Thyroid gland (tissue), 4 donors: Measurements from ENCODE around the gene ME3. TPM values are rescaled to one million over a fixed set of nuclear protein-coding genes. Genes with fewer than 3 reads are reported as not detected.

Experiments used
- DNase-seq, 2 donors: peaks; one replicate each; pipeline ENCODE4 v3.0.0-alpha.2; 2019
- H3K27ac ChIP-seq, 3 donors: fragments of 200-600 bp; sonication (generic); 1 replicate in 2 of 3; 2 replicates in 1 of 3; pipeline ENCODE4 v1.5.1; 2016 to 2019; ENCODE audit warnings: mild to moderate bottlenecking in 1 of 3, moderate library complexity in 1 of 3
- H3K27me3 ChIP-seq: fragments of 200-600 bp; sonication (generic); one replicate; pipeline ENCODE4 v1.5.1; 2019
- H3K36me3 ChIP-seq, 2 donors: fragments of 200-600 bp; sonication (generic); one replicate each; pipeline ENCODE4 v1.5.1; 2016 to 2019
- H3K4me1 ChIP-seq, 2 donors: fragments of 200-600 bp; sonication (generic); one replicate each; pipeline ENCODE4 v1.5.1; 2017 to 2019
- H3K4me3 ChIP-seq, 3 donors: fragments of 200-600 bp; sonication (generic); replicated peaks in 1 of 3; 1 replicate in 2 of 3; 2 replicates in 1 of 3; pipeline ENCODE4 v1.5.1; 2016; ENCODE audit warnings: mild to moderate bottlenecking in 1 of 3
- H3K9me3 ChIP-seq: fragments of 200-600 bp; sonication (generic); one replicate; pipeline ENCODE4 v1.5.1; 2017
- CTCF ChIP-seq, 6 experiments: fragments of 200-600 bp in 3 of 6; fragments of 450-650 bp in 3 of 6; sonication (generic) in 3 of 6; IDR thresholded peaks; one replicate each; pipeline ENCODE4 v1.5.1; 2016 to 2019; ENCODE audit warnings: antibody characterized with exemption in 6 of 6, mild to moderate bottlenecking in 2 of 6, inconsistent platforms in 1 of 6, moderate library complexity in 1 of 6
- POLR2A ChIP-seq, 2 donors: fragments of 450-650 bp; IDR thresholded peaks; one replicate each; pipeline ENCODE4 v1.6.1; 2017; ENCODE audit warnings: antibody characterized with exemption in 2 of 2, mild to moderate bottlenecking in 2 of 2, moderate library complexity in 1 of 2
- WGBS, 2 donors: methylation state at CpG; one replicate each; pipeline ENCODE4 v1.1.5; 2017; 5-methylcytosine and 5-hydroxymethylcytosine counted together
- intact Hi-C: fragments of 100-400 bp; cut with DNase I; formaldehyde crosslinking; loops from one replicate; pipeline ENCODE4 v1.15.1; 2023
- total RNA-seq, 4 donors: library from RNA; depleted of rRNA; stranded (reverse); fragments of >200 nt; gene quantifications; one replicate each; pipeline ENCODE4 v1.2.3, GENCODE V29; 2016

The ME3 gene
- total RNA-seq, 4 donors from 2014 or later, result 29.1 to 53.5 (median 37.1) TPM

- H3K9me3 ChIP-seq, result no peaks in the 10 kb centered on the region
- no peaks in the 10 kb centered on the region for H3K27me3 ChIP-seq
- no peaks in the 10 kb centered on the region for H3K36me3 ChIP-seq
- TF ChIP-seq POLR2A (IDR thresholded peaks at IDR 0.05) (no peak), CTCF (IDR thresholded peaks at IDR 0.05) (no peak)
- WGBS, 2 donors, result 90 to 92% methylated on average over 6 to 7 of the region's 7 CpGs
- DNase-seq, result peak in 1 of 2 donors; percentile 45
- intact Hi-C loops, result loop anchor here (10.0 kb wide), 1 partner anchor 122 kb away; no protein-coding TSS in a partner anchor
- no peak overlapping the region for H3K4me3 ChIP-seq
- H3K4me1 ChIP-seq, result peaks cover 15 to 49% of the 10 kb centered on the region in 2 donors
- peak overlapping the region; percentile 3 to 70 (median 36) for H3K27ac ChIP-seq
Measured at GRCh38 chr11:86463120-86463519, 209.3 kb downstream of the ME3 start.

GRCh38 chr11:86461892-86462291 is 210.5 kb downstream of the ME3 start:
- 98 to 100% methylated on average over 1 of the region's 1 CpG for WGBS, 2 donors

GRCh38 chr11:86460461-86461385 is 211.7 kb downstream of the ME3 start:
- Histone ChIP-seq H3K36me3 (no peaks in the 10 kb centered on the region), H3K9me3 (no peaks in the 10 kb centered on the region), H3K4me3 (no peak overlapping the region), H3K4me1 (peaks cover 15 to 62% of the 10 kb centered on the region in 2 donors), H3K27me3 (no peaks in the 10 kb centered on the region), H3K27ac (peak overlapping the region; percentile 47 to 94 (median 81))
- DNase-seq, result no peak
- 78 to 80% methylated on average over 9 of the region's 9 CpGs for WGBS, 2 donors
- intact Hi-C loops, result loop anchor here (10.0 kb wide), 1 partner anchor 124 kb away; no protein-coding TSS in a partner anchor
- TF ChIP-seq CTCF (IDR thresholded peaks at IDR 0.05), result no peak
- no peak for TF ChIP-seq POLR2A (IDR thresholded peaks at IDR 0.05)

More at GRCh38 chr11:86461892-86462291, 210.5 kb downstream of the ME3 start:
- TF ChIP-seq CTCF (IDR thresholded peaks at IDR 0.05), result no peak
- no peak for TF ChIP-seq POLR2A (IDR thresholded peaks at IDR 0.05)
- Histone ChIP-seq H3K36me3 (no peaks in the 10 kb centered on the region), H3K27ac (no peak overlapping the region), H3K4me1 (peaks cover 15 to 58% of the 10 kb centered on the region in 2 donors), H3K4me3 (no peak overlapping the region), H3K9me3 (no peaks in the 10 kb centered on the region), H3K27me3 (no peaks in the 10 kb centered on the region)
- no peak for DNase-seq
- intact Hi-C loops, result loop anchor here (10.0 kb wide), 1 partner anchor 123 kb away; no protein-coding TSS in a partner anchor

GRCh38 chr11:86459682-86460460 is 212.5 kb downstream of the ME3 start:
- Histone ChIP-seq H3K27me3 (no peaks in the 10 kb centered on the region), H3K27ac (peak overlapping the region; percentile 59 to 94 (median 81)), H3K9me3 (no peaks in the 10 kb centered on the region), H3K4me1 (peaks cover 15 to 59% of the 10 kb centered on the region in 2 donors), H3K4me3 (no peak overlapping the region), H3K36me3 (no peaks in the 10 kb centered on the region)
- TF ChIP-seq CTCF (IDR thresholded peaks at IDR 0.05) (no peak), POLR2A (IDR thresholded peaks at IDR 0.05) (peak in 1 of 2 donors; percentile 13)
- peak; percentile 94 to 97 for DNase-seq
- intact Hi-C loops, result loop anchor here (5.0 to 10.0 kb wide), 3 partner anchors 125 to 357 kb away; no protein-coding TSS in a partner anchor
- 53 to 61% methylated on average over 3 of the region's 3 CpGs for WGBS, 2 donors
